GM12878 (cell line): ENCODE measurements around the gene TRIM38. TPM values are rescaled to one million over a fixed set of nuclear protein-coding genes. Genes with fewer than 3 reads are reported as not detected.
"Not testable (repeated sequence)": the region's sequence is repeated elsewhere in the genome, so short reads cannot be mapped to it uniquely, and the experiment has no call there.

Experiments
- ATAC-seq: fragments of 200-7000 bp; cut with Tn5 transposase; 3 replicates; pipeline ENCODE4 v1.9.1; 2020; ENCODE audit warnings: mild to moderate bottlenecking, moderate library complexity
- BruUV-seq: library from RNA; stranded (reverse); fragments of 400-500 nt; replicated peaks from 2 replicates; lab custom pipeline; 2021; lab: Mats Ljungman, UMichigan
- CTCF ChIA-PET: fragments of 300-600 bp; sonication (Branson Sonifier 250); formaldehyde crosslinking; extraction: SDS; loops from one replicate; lab custom pipeline; 2021; ENCODE audit warnings: inconsistent platforms; lab: Yijun Ruan, JAX
- POLR2A ChIA-PET: fragments of 350-600 bp; formaldehyde crosslinking; extraction: SDS; loops from one replicate; lab custom pipeline; 2021; ENCODE audit warnings: inconsistent platforms; lab: Charles Lee
- RAD21 ChIA-PET: fragments of 300-600 bp; sonication (Branson Sonifier 250); formaldehyde crosslinking; loops from one replicate; lab custom pipeline; 2023; ENCODE audit warnings: antibody characterized with exemption; ENCODE audit not compliant: unreplicated experiment; lab: Charles Lee
- SMC1A ChIA-PET: fragments of 300-600 bp; sonication (Branson Sonifier 250); formaldehyde crosslinking; loops from one replicate; lab custom pipeline; 2023; ENCODE audit not compliant: unreplicated experiment, uncharacterized antibody; lab: Charles Lee
- DNase-seq: peaks from one replicate; pipeline ENCODE4 v3.0.0-alpha.2; 2011; ENCODE audit warnings: low read depth, low spot score
- FAIRE-seq: peaks from 3 replicates; lab custom pipeline; 2011; peaks lifted over from hg19 to GRCh38; lab: Jason Lieb, UNC
- H2AFZ ChIP-seq: 2 replicates; pipeline ENCODE4 v1.6.0; 2011; ENCODE audit warnings: low read depth, low read length, control low read depth; ENCODE audit not compliant: control insufficient read depth
- H3K27ac ChIP-seq: 2 replicates; pipeline ENCODE4 v1.5.1; 2011; ENCODE audit warnings: control low read depth; ENCODE audit not compliant: control insufficient read depth, insufficient read depth
- H3K27me3 ChIP-seq, 2 experiments: replicated peaks in 1 of 2; 2 replicates each; pipeline versions ENCODE4 v1.6.0 to v1.6.1; 2011; ENCODE audit warnings: low read length in 1 of 2; ENCODE audit not compliant: control insufficient read depth in 2 of 2, insufficient read depth in 2 of 2
- H3K36me3 ChIP-seq, 2 experiments: 2 replicates each; pipeline ENCODE4 v1.5.1; 2011; ENCODE audit warnings: low read length in 1 of 2; ENCODE audit not compliant: control insufficient read depth in 2 of 2, insufficient read depth in 2 of 2
- H3K4me1 ChIP-seq: 2 replicates; pipeline ENCODE4 v1.6.1; 2011; ENCODE audit warnings: mild to moderate bottlenecking, low read length, moderate library complexity, mixed read lengths; ENCODE audit not compliant: control insufficient read depth, insufficient read depth
- H3K4me2 ChIP-seq: 2 replicates; pipeline ENCODE4 v1.6.0; 2011; ENCODE audit warnings: control low read depth; ENCODE audit not compliant: control insufficient read depth, insufficient read depth
- H3K4me3 ChIP-seq: fragments of 200-600 bp; sonication (generic); 2 replicates; pipeline ENCODE4 v1.5.1; 2016
- H3K79me2 ChIP-seq: 2 replicates; pipeline ENCODE4 v1.6.0; 2011; ENCODE audit warnings: low read length; ENCODE audit not compliant: control insufficient read depth, insufficient read depth
- H3K9ac ChIP-seq: 2 replicates; pipeline ENCODE4 v1.8.0; 2011; ENCODE audit warnings: low read length, control low read depth, mixed read lengths; ENCODE audit not compliant: control insufficient read depth, insufficient read depth
- H3K9me3 ChIP-seq: replicated peaks from 3 replicates; pipeline ENCODE4 v1.5.1; 2011; ENCODE audit warnings: mild to moderate bottlenecking, low read length; ENCODE audit not compliant: control insufficient read depth, insufficient read depth
- H4K20me1 ChIP-seq: 2 replicates; pipeline ENCODE4 v1.6.0; 2011; ENCODE audit not compliant: control insufficient read depth, insufficient read depth
- TBL1XR1 ChIP-seq: IDR thresholded peaks from 2 replicates; pipeline ENCODE4 v1.6.1; 2012; ENCODE audit warnings: low read depth, low read length, improper control_type of control experiment
- WRNIP1 ChIP-seq: IDR thresholded peaks from 2 replicates; pipeline ENCODE4 v1.6.1; 2011; ENCODE audit warnings: low read depth, low read length, improper control_type of control experiment, borderline replicate concordance
- YY1 ChIP-seq: IDR thresholded peaks from 2 replicates; pipeline ENCODE4 v1.6.1; 2011; ENCODE audit warnings: low read depth, mild to moderate bottlenecking, low read length
- WGBS: methylation state at CpG from one replicate; pipeline ENCODE4 v1.1.6; 2016; ENCODE audit warnings: low lambda C conversion rate; ENCODE audit not compliant: insufficient replicate concordance, insufficient coverage; ENCODE audit errors: missing lambda C conversion rate; 5-methylcytosine and 5-hydroxymethylcytosine counted together
- in situ Hi-C: fragments of 300-500 bp; cut with MboI; formaldehyde crosslinking; loops from 9 replicates; pipeline ENCODE4 v1.14.3; 2018; ENCODE audit warnings: mixed read lengths
- intact Hi-C: fragments of 100-400 bp; cut with micrococcal nuclease; formaldehyde crosslinking; loops from one replicate; pipeline ENCODE4 v1.14.2; 2022; ENCODE audit not compliant: unreplicated experiment
- polyA plus RNA-seq, 11 experiments: library from polyadenylated mRNA; depleted of rRNA in 4 of 11; unstranded in 6 of 11; stranded (reverse) in 5 of 11; fragments of >200 nt; fragmentation: Nextera tagmentation in 4 of 11; fragmentation: Illumina TruSeq in 1 of 11; extraction: Ambion mirVana in 4 of 11; extraction: Trizol in 1 of 11; gene quantifications; 1 replicate in 1 of 11; 2 replicates in 10 of 11; pipeline versions ENCODE4 v1.2.1 to v1.2.3, GENCODE V29; 2011 to 2016; ENCODE audit warnings: inconsistent platforms in 2 of 11, missing spikeins in 2 of 11, low read depth in 1 of 11
- total RNA-seq, 4 experiments: library from RNA; depleted of rRNA in 3 of 4; stranded (reverse); fragments of >200 nt in 3 of 4; fragmentation: Illumina TruSeq in 1 of 4; extraction: Trizol in 1 of 4; gene quantifications; 2 replicates each; pipeline versions ENCODE4 v1.2.1 to v1.2.3, GENCODE V29; 2013 to 2021
- TF ChIP-seq, protein P1 (sequence below): fragments of 450-650 bp; IDR thresholded peaks from 2 replicates; pipeline ENCODE4 v1.6.1; 2018; ENCODE audit warnings: mild to moderate bottlenecking, low read depth, moderate library complexity; ENCODE audit not compliant: partially characterized antibody

TRIM38 gene
- total and polyA plus RNA-seq, 10 of the 15 experiments (the other 5 are each of a cell fraction or from before 2014, with no cell fraction given), result 4.5 to 14.7 (median 11.1) TPM

DNA sequence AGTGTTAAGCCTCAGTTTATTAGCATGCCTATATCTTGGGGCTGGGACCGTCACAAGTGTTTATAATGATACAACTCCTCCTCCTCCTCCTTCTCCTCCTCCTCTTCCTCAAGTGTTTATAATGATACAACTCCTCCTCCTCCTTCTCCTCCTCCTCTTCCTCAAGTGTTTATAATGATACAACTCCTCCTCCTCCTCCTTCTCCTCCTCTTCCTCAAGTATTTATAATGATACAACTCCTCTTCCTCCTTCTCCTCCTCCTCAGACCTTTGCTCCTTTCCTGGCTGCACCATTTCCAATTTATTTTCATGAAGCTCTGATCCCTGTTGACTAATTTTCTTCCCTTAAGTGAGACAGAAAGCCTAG, 44.3 kb downstream of the TRIM38 start:
- H3K36me3 ChIP-seq, H3K4me2 ChIP-seq, H3K9ac ChIP-seq, H3K27ac ChIP-seq, H3K79me2 ChIP-seq, DNase-seq, ATAC-seq, FAIRE-seq, intact Hi-C loops, in situ Hi-C loops, H2AFZ ChIP-seq, H3K4me1 ChIP-seq, BruUV-seq, H3K27me3 ChIP-seq, H3K4me3 ChIP-seq, H3K9me3 ChIP-seq, H4K20me1 ChIP-seq: not testable (repeated sequence)
- ChIA-PET CTCF (interaction anchor here (0.6 to 7.8 kb wide), 8 partner anchors 11 to 463 kb away, joined by 3 to 112 read pairs (median 4); a partner anchor contains a TSS), SMC1A (interaction anchor here (1.2 to 8.7 kb wide), 2 partner anchors 13 to 37 kb away, joined by 3 to 76 read pairs; a partner anchor contains a TSS), RAD21 (interaction anchor here (0.6 kb wide), 1 partner anchor 268 kb away, joined by 3 read pairs; no protein-coding TSS in a partner anchor), POLR2A (interaction anchor here (1.1 to 1.9 kb wide), 3 partner anchors 10 to 15 kb away, joined by 3 to 10 read pairs (median 7); a partner anchor contains a TSS)
- WGBS, result 91% methylated on average over 1 of the region's 1 CpG

- Histone ChIP-seq H3K79me2 (no peaks in the 10 kb centered on the region), H3K9ac (no peak overlapping the region), H3K4me3 (no peak overlapping the region), H2AFZ (no peak overlapping the region), H3K27me3 (no peaks in the 10 kb centered on the region), H3K36me3 (no peaks in the 10 kb centered on the region), H3K4me2 (no peak overlapping the region), H3K9me3 (no peaks in the 10 kb centered on the region), H3K27ac (no peak overlapping the region), H3K4me1 (no peaks in the 10 kb centered on the region), H4K20me1 (no peaks in the 10 kb centered on the region)
- SMC1A ChIA-PET, result interaction anchor here (1.1 to 8.7 kb wide), 3 partner anchors 11 to 42 kb away, joined by 3 to 76 read pairs (median 10); no protein-coding TSS in a partner anchor
- no peak for DNase-seq
- 55% methylated on average over 3 of the region's 3 CpGs for WGBS
- CTCF ChIA-PET, result interaction anchor here (0.8 to 3.8 kb wide), 4 partner anchors 10 to 217 kb away, joined by 3 to 22 read pairs (median 4); no protein-coding TSS in a partner anchor
- POLR2A ChIA-PET, result interaction anchor here (0.9 to 2.1 kb wide), 2 partner anchors 12 kb away, joined by 3 to 7 read pairs; a partner anchor contains a TSS
- TF ChIP-seq TBL1XR1 (no peak), YY1 (no peak), WRNIP1 (no peak)
- TF ChIP-seq, protein P1, sequence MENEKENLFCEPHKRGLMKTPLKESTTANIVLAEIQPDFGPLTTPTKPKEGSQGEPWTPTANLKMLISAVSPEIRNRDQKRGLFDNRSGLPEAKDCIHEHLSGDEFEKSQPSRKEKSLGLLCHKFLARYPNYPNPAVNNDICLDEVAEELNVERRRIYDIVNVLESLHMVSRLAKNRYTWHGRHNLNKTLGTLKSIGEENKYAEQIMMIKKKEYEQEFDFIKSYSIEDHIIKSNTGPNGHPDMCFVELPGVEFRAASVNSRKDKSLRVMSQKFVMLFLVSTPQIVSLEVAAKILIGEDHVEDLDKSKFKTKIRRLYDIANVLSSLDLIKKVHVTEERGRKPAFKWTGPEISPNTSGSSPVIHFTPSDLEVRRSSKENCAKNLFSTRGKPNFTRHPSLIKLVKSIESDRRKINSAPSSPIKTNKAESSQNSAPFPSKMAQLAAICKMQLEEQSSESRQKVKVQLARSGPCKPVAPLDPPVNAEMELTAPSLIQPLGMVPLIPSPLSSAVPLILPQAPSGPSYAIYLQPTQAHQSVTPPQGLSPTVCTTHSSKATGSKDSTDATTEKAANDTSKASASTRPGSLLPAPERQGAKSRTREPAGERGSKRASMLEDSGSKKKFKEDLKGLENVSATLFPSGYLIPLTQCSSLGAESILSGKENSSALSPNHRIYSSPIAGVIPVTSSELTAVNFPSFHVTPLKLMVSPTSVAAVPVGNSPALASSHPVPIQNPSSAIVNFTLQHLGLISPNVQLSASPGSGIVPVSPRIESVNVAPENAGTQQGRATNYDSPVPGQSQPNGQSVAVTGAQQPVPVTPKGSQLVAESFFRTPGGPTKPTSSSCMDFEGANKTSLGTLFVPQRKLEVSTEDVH, result no peak
- in situ Hi-C loops (no loop called here), intact Hi-C loops (no loop called here)
- no TSS peak for BruUV-seq
- RAD21 ChIA-PET, result interaction anchor here (1.5 kb wide), 1 partner anchor 17 kb away, joined by 3 read pairs; no protein-coding TSS in a partner anchor
- FAIRE-seq, result no peak
- no peak for ATAC-seq
These were observed 45.9 kb downstream of the TRIM38 start for GRCh38 chr6:26008470-26008869.
